ENCODE results near the gene POLR1E.

DNA sequence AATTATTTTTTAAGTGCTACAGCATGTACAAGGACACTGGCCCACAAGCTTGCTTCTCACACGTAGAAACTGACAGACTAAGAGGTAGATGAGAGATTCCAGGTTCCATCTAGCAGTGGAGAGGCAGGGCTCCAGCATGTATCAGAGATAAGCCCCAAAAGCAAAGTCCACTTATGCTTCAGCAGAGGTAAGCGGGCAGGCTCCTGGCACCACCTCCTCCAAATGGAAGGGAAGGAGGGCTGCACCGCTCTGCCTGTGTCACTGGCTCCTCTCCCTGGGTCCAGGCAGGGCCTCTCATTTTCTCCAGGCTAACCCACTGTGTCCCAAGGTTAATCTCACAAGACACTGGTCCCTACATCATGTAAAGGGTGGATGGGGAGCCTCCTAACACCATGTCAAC lies 47.4 kb upstream of the POLR1E start:
- no peak for TF ChIP-seq GATA2 (IDR thresholded peaks at IDR 0.05; ENCODE audit: low read depth, low read length)
- no peak for TF ChIP-seq GATA3 (IDR thresholded peaks at IDR 0.05; ENCODE audit: low read depth, low read length)
